GM18873 (cell line): ENCODE data around the gene TAF4.

Experiments used
- ATAC-seq: cut with Tn5 transposase; IDR thresholded peaks from one replicate; pipeline ENCODE4 v1.9.1; 2021; ENCODE audit warnings: mild to moderate bottlenecking, moderate library complexity, moderate number of reproducible peaks; ENCODE audit not compliant: unreplicated experiment, low FRiP score

TAF4 gene

DNA sequence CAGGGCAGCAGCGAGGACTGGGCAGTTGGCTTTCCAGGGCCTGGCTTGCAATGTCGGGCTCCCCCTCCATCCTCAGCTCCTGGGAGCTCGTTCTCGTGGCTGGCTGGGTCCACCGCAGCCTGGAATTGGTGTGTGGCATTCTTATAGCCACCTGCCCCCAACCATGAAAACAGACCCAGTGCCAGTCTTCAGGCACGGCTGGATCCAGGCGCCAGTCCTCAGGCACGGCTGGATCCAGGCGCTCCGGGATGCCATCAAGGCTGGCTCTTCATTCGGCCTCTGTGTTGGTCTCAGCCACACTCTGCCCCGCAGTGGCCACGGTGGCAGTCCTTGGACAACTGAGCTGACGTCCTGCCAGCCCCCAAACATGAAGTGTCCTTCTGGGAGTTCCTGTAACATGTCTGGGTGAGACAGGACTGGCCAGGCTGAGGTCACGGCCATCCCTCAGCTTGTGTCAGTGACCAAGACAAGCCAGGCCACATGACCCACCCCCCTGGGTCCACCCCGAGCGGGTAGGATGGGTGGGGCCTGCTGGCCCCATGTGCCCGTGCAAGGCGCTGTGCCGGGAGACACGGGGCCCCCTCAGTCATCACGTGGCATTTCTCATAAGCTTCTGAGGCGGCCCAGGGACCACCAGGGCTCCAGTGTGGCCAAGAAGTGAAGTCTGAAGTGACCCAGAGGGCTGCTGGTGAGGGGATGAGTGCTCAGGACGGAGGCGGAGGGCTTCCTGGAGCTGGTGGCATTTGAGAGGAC lies 99.0 kb downstream of the TAF4 start:
- no peak for ATAC-seq

DNA sequence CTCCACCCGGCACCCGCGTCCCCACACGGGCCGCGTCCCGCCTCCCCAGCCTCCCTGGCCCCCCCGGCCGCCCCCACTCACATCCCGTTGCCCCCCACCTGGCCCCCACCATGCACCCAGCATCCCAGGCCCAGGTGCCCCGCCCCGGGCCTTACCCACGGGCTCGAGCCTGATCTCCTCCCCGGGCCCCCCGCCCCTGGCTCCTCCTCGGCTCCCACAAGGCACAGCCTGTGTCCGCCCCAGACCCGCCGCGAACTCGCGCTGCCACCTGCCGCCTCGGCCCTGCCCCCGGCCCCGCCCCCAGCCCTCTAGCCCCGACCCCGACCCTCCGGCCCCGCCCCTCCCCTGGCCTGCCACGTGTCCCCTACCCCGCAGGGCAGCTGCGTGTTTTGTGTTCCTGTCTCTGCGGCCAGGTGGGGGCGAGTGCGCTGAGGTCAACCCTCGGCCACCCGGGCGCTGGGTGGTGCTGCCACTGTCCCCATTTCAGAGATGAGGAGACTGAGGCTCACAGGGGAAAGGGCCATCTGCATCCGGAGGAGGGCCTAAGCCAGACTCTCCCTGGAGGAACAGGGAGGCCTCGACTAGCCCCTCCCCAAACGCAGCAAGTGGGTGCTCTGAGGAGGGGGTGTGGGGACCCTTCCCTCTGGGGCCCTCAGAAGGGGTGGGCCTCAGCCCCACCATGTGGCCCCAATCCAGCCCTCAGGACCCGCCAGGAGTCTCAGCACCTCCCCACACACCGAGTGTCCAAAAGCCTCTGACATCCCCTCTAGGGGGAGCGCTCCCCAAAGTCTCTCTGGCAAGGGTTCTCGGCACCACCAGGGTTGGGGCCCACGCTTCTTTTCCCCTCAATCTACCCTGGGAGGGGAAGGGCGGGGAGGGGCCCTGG lies 99.8 kb downstream of the TAF4 start:
- no peak for ATAC-seq

DNA sequence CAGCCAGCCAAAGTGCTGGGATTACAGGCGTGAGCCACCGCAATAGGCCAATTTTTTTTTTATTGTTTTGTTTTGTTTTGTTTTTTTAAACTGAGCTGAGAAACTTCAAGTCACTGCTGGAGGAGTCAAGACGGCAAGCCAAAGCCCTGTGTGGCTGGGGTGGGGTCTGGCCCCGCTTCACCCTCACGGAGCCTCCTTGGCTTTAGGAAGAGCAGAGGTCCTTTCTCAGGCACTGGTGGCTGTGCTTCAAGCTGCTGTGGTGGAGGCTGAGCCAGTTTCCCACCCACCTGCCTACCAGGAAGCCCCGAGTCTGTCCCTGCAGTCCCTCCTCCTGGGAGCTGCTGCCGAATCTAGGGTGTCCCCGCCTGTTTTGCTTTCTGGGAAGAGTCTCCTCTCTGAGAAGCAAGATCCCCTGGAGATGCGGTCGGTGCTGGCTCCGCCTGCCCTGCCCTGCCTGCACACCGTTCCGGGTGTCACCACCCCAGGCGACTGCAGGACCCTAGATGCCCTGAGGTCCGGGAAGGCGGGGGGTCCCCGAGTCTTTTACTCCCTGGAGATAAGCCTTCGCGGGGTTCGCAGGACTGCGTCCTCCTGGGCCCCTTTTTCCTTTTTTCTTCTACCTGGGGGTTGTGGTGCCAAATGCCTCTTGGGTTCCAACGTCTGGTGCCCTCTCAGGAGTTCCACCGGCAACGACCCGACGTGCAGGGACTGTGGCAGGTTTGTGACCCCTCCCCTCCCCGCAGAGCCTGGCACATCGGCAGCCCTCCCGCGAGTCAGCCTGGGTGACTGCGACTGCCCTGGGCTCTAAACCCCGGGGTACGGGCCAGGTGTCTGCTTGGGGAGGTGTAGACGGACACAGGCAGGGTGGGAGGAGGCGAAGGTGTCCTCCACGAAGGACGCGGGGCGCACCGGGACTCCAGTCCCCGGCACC lies 100.7 kb downstream of the TAF4 start:
- no peak for ATAC-seq

DNA sequence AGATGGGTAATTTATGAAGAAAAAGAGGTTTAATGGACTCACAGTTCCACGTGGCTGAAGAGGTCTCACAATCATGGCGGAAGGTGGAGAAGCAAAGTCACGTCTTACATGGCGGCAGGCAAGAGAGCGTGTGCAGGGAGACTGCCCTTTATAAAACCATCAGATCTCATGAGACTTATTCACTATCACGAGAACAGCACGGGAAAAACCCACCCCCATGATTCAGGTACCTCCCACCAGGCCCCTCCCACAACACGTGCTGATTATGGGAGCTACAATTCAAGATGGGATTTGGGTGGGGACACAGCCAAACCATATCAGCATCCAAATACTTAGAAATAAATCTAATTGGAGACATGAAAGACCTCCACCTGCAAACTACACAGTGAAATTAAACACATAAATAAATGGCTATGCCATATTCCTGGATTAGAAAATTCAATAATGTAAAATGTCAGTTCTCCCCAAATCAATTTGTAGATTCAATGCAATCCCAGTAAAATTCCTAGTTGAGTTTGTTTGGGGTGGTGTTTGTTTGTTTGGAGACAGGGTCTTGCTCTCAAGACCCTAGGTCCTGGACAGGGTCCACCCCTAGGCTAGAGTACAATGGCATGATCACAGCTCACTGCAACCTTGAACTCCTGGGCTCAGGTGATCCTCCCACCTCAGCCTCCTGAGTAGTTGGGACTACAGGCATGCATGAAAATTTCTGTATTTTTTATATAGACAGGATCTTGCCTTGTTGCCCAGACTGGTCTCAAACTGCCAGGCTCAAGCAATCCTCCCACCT lies 101.6 kb downstream of the TAF4 start:
- ATAC-seq, result no peak

DNA sequence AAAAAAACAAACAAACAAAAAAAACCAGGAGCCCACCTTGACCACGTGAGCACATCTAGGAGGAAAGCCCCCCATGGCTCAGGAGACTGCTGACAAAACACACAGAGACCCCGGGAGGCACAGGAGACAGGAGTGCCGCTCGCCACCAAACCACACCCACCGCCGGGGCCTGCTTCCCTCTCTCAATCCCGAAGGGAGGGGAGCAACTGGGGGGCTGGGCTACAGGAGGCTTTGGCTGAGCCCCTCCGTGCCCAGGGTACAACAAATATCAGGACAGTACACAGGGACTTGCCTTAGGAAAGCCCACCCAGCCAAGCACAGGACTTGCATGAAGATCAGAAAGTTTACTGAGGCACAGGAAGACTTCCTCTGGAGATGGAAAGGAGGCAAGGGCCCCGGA lies 102.5 kb downstream of the TAF4 start:
- no peak for ATAC-seq

DNA sequence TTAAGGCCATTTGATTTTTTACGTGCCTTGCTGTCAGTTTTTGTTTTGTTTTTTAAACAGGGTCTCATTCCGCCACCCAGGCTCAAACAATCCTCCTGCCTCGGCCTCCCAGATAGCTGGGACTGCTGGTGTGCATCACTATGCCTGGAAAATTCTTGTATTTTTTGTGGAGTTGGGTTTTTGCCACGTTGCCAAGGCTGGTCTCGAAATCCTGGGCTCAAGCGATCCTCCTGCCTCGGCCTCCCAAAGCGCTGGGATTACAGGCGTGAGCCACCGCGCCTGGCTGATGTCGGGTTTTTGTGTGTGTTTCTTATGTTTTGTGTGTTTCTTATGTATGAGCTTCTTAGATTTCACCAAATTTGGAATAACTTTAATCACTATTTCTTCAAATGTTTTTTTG lies 104.8 kb downstream of the TAF4 start:
- no peak for ATAC-seq

DNA sequence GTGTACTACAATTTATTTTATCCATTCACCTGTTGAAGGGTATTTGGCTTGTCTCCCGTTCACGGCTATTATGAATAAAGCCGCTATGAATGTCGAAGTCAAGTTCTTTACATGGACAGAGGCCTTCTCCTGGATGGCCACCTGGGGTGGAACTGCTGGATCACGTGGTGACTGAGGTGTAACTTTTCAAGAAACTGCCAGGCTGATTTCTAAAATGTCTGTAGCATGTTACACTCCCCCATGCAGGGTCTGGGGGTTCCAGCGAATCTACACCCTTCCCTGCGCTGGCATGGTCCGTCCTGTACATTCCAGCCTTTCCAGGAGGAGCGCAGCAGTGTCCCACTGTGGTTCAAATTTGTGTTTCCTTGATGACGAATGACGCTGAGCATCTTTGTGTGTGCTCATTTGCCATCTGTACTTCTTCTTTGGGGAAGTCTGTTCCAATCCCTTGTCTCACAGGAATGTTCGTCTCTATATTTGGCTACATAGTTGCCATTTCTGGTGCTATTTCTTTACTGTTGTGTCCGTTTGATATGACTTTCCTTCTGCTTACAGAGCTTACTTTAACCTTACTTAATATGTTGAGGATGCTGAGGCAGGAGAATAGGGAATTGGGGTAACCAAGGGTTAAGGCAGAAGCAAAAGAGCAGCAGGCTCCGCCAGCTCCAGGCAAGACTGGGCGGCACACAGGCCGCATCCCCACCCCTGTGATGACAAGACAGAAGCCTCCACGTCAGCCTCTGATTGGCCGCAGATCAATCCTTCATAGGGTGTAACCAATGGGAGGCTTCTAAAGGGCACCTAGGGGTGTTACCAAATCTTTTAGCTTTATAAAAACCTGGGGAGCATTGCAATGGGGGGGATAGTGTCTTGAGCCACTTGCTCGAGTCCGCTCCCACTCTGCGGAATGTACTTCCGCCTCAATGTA lies 106.6 kb downstream of the TAF4 start:
- no peak for ATAC-seq

DNA sequence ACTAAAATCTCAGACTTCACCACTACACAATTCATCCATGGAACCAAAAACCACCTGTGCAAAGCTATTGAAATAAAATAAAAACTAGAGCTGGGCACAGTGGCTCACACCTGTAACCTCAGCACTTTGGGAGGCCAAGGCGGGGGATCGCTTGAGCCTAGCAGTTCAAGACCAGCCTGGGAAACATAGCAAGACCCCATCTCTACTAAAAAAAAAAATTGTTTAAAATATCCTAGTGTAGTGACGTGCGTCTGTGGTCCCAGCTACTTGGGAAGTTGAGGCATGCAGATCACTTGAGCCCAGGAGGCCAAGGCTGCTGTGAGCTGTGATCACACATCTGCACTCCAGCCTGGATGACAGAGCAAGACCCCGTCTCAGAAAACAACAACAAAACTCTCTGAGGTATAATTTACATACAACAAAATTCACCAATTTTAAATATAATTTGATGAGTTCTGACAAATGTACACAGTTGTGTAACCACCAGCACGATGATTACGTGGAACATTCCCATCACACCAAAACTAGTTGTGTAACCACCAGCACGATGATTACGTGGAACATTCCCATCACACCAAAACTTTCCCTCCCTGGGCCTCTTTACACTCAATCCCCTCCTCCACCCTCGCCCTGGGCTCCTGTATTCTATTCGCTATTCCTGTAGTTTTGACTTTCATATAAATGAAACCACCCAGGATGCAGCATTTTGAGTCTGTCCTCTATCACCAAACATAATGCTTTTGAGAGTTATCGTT lies 107.5 kb downstream of the TAF4 start:
- ATAC-seq, result no peak

DNA sequence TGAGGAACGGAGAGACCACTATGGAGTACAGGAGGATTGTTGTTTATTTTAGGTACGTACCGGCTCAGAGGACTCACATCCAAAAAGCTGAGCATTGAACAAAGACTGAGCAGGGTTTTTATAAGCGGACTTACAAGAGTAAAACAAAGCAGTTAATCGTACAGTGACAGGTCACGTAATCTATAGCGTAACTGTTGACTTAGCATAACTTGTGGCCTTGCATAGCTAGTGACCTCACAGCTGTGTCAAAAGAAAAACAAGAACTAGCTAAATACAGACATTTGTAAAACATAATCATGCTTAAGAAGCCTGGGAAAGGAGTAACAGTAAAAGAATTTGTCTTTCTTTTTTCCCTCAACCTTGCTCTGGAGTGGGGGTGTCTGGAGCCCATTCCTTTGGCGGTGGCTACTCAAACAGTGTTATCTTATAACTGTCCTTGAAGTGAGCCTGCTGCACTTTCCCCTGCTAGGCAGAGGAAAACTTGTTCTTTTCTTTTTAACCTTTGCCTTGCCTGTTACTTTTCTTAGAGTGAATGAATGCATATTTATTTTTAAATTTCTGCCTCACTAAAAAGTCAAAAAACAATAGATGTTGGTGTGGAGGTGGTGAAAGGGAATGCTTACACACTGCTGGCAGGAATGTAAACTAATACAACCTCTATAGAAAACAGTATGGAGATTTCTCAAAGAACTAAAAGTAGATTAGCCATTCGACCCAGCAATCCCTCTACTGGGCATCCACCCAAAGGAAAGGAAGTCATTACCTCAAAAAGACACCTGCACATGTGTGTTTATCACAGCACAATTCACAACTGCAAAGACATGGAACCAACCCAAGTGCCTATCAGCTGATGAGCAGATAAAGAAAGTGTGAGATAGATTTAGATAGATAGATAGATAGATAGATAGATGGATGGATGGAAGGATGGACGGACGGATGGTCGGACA lies 109.0 kb downstream of the TAF4 start:
- no peak for ATAC-seq

DNA sequence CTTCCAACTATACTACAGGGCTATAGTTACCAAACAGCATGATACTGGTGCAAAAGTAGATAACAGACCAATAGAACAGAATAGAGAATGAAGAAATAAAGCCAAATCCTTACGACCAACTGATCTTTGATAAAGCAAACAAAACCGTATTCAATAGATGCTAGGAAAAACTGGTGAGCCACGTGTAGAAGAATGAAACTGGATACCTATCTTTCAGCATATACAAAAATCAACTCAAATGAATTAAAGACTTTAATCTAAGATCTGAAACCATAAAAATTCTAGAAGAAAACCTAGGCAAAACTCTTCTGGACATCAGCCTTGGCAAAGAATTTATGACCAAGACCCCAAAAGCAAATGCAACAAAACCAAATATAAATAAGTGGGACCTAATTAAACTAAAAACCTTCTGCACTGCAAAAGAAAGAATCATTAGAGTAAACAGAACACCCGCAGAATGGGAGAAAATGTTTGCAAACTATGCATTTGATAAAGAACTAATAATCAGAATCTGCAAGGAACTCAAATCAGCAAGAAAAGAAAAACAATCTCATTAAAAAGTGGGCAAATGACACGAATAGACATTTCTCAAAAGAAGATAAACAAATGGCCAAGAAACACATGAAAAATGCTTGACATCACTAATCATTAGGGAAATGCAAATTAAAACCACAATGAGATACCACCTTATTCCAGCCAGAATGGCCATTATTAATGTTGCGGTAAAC lies 109.8 kb downstream of the TAF4 start:
- no peak for ATAC-seq

DNA sequence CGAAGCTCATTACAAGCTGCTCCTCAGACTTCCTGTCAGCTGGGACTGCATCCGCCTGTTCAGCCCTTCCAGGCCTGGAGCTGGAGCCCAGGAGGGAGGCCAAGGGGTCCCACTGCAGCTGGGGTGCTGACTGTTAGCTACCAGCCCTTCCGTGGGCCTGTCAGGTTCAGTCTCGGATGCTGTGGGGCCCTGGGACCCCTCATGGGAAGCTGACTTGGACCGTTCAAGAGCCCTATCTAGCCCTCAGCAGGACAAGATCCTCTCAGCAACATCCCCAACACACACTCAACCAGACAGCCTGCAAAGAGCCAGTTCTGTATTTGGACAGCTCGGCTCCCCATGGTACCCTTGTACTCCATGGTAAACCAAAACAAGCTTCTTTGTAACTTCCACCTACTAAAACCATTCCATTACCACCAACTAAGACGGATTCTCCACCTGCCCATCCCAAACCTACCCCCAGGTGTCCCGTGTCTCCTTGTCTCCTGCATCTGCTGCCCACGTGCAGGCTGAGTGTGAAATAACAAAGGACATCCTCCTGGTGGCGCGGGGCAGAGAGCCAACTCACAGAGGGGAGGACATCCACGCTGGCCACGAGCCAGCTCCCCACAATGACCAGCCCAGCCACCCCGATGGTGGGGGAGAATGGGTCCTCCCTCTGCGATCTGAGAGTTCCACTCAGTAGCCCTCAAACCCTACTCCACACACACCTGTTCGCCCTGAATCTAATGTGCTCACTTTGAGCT lies 111.2 kb downstream of the TAF4 start:
- no peak for ATAC-seq

DNA sequence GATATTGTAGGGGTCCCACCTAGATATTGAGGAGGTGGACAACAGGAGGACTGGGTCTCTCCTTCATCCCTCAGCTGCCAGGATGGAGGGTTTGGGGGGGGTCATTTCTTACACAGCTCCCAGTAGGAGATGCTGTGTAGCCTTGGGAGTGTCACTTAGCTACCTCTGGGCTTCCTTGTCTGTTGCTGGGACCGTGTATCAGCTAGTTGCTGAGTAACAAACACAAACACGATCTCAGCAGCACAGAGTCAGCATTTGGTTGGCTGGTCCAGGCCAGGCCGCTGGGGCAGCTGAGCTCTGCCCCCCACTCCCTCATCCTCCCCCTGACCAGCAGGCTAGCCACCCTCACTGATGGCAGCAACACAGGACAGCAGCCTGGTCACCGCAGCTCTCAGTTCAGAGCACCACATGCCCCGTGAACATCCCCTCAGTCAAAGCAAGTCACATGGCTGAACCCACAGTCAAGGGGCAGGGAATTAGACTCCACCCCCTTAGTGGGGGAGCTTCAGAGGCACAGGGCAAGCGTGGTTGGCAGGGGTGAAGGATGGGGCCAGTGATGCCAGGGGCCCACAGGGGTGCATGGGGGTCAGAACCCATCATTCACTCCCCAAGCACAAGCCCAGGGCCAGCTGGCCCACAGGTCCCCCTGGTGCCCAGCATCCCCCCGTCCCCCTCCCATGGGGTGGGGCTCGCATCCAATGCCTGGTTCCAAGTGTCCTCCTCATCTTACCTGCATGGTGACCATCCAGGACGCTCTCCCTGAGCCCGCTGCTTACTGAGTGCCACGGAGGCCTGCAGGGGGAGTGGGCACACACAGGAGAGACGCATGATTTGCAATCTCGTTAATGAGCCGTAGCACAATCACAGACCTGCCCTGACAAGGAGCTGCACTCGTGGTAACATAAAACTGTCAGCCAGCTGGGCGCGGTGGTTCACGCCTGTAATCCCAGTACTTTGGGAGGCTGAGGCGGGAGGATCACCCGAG lies 112.4 kb downstream of the TAF4 start:
- ATAC-seq, result no peak

DNA sequence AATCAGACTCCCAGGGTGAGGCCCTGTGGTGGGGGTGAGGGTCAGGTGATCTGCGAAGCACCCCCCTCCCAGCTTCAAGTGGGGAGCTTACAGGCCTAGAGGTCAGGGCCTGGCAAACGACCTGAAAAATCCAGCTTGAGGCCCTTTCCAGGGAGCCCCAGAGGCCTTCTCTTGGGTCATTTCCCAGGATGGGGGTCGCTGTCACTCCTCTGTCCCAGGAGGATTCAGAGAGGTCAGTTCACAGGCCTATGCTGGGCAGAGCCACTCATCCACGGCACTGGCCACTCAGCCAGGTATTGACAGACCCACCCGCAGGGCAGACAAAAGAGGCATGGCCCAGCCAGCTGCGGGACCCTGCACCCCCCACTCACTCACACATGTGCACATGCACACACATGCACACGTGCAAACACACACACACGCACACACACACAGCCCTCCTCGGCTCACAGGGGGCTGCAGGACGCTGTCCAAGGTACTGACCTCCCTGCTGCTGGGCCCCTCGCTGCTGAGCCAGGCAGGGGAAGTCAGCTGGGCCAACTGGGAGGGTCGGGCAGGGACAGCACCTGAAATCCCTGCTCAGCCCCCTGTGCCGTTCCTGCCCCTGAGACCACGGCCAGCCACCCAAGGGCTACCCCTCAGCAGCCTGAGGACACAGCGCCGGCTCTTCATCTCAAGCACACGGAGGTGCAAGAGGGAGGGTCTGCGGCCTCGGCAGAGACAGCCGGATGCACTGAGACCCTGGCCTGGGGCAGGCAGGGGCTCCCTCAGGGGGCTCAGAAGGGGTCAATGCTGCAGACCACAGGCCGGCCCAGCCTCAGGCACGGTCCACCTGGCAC lies 113.8 kb downstream of the TAF4 start:
- no peak for ATAC-seq

DNA sequence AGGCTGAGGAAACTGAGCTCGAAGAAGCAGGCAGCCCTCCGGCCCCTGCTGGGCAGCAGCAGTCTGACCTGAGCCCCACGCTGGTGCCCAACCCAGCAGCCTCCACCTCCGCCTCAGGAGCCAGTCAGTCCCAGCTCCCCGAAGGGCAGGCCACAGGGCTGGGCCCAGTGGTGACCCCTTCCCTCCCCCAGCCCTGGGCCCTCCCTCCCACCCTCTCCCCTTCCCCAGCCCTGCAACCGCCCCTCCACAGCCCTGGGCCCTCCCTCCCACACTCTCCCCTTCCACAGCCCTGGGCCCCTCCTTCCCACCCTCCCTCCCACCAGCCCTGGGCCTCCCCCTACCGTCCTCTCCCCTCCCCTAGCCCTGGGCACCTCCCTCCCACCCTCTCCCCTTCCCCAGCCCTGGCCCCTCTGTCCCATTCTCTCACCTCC lies 115.0 kb downstream of the TAF4 start:
- no peak for ATAC-seq
